CD4-positive, alpha-beta T cell treated with Interleukin-1 beta for 1 hour (primary cell): Measurements from ENCODE around the gene DNM3.

ENCODE experiments used
- DNase-seq, 2 donors: peaks; one replicate each; pipeline ENCODE4 v3.0.0-alpha.2; 2020 to 2022

The DNM3 gene

GRCh38 chr1:171931752-171932151, 90.5 kb downstream of the DNM3 start:
- no peak for DNase-seq

GRCh38 chr1:171934664-171935063, 93.4 kb downstream of the DNM3 start:
- DNase-seq, result no peak

- DNase-seq, result no peak
Observed at GRCh38 chr1:171935086-171935485, 93.8 kb downstream of the DNM3 start.

GRCh38 chr1:171935664-171936063, 94.4 kb downstream of the DNM3 start:
- no peak for DNase-seq

- no peak for DNase-seq
Observed at GRCh38 chr1:171937938-171938337, 96.6 kb downstream of the DNM3 start.

GRCh38 chr1:171939740-171940139, 98.4 kb downstream of the DNM3 start:
- DNase-seq, result no peak

- no peak for DNase-seq
Observed at GRCh38 chr1:171940368-171940767, 99.1 kb downstream of the DNM3 start.

- DNase-seq, result no peak
Observed at GRCh38 chr1:171941920-171942319, 100.6 kb downstream of the DNM3 start.

- no peak for DNase-seq
Observed at GRCh38 chr1:171943973-171944561, 102.8 kb downstream of the DNM3 start.

GRCh38 chr1:171948511-171948910, 107.2 kb downstream of the DNM3 start:
- no peak for DNase-seq

GRCh38 chr1:171949316-171949715, 108.0 kb downstream of the DNM3 start:
- no peak for DNase-seq

- no peak for DNase-seq
Observed at GRCh38 chr1:171953835-171954234, 112.5 kb downstream of the DNM3 start.

- DNase-seq, result no peak
Observed at GRCh38 chr1:171954361-171954760, 113.1 kb downstream of the DNM3 start.

- DNase-seq, result no peak
Observed at GRCh38 chr1:171961861-171962260, 120.6 kb downstream of the DNM3 start.

GRCh38 chr1:171963762-171964161, 122.5 kb downstream of the DNM3 start:
- no peak for DNase-seq

- DNase-seq, result no peak
Observed at GRCh38 chr1:171965777-171966176, 124.5 kb downstream of the DNM3 start.

- no peak for DNase-seq
Observed at GRCh38 chr1:171966426-171967220, 125.3 kb downstream of the DNM3 start.

GRCh38 chr1:171969226-171969625, 127.9 kb downstream of the DNM3 start:
- no peak for DNase-seq

- DNase-seq, result no peak
Observed at GRCh38 chr1:171969813-171970212, 128.5 kb downstream of the DNM3 start.

GRCh38 chr1:171972846-171973245, 131.5 kb downstream of the DNM3 start:
- DNase-seq, result no peak

- no peak for DNase-seq
Observed at GRCh38 chr1:171973421-171973820, 132.1 kb downstream of the DNM3 start.

- DNase-seq, result no peak
Observed at GRCh38 chr1:171981303-171981702, 140.0 kb downstream of the DNM3 start.

- no peak for DNase-seq
Observed at GRCh38 chr1:171983584-171983983, 142.3 kb downstream of the DNM3 start.

- DNase-seq, result no peak
Observed at GRCh38 chr1:171984262-171984661, 143.0 kb downstream of the DNM3 start.
